Upper lobe of right lung (tissue), 1 donor: ENCODE data around the gene MACC1. TPM values are rescaled to one million over a fixed set of nuclear protein-coding genes. Genes with fewer than 3 reads are reported as not detected.
A peak's percentile ranks its signal among the peaks of the same experiment; 100 is the strongest.

Experiments used
- ATAC-seq: fragments of 200-7000 bp; cut with Tn5 transposase; one replicate; pipeline ENCODE4 v1.9.1; 2020; ENCODE audit warnings: mild to moderate bottlenecking, moderate library complexity
- DNase-seq: peaks from one replicate; pipeline ENCODE4 v3.0.0-alpha.2; 2020
- H3K27ac ChIP-seq: fragments of 200-600 bp; one replicate; pipeline ENCODE4 v1.8.0; 2022
- H3K27me3 ChIP-seq: fragments of 200-600 bp; one replicate; pipeline ENCODE4 v1.8.0; 2022; ENCODE audit warnings: mild to moderate bottlenecking
- H3K36me3 ChIP-seq: fragments of 200-600 bp; one replicate; pipeline ENCODE4 v1.8.0; 2022
- H3K4me1 ChIP-seq: fragments of 200-600 bp; one replicate; pipeline ENCODE4 v1.8.0; 2022
- H3K4me3 ChIP-seq: fragments of 200-600 bp; one replicate; pipeline ENCODE4 v1.8.0; 2022; ENCODE audit warnings: mild to moderate bottlenecking
- H3K9me3 ChIP-seq: fragments of 200-600 bp; one replicate; pipeline ENCODE4 v1.8.0; 2022
- CTCF ChIP-seq: fragments of 200-600 bp; IDR thresholded peaks from one replicate; pipeline ENCODE4 v1.8.0; 2022; ENCODE audit warnings: antibody characterized with exemption
- intact Hi-C: fragments of 100-400 bp; cut with DNase I; formaldehyde crosslinking; loops from one replicate; pipeline ENCODE4 v1.11.0; 2022
- total RNA-seq: library from RNA; stranded (reverse); fragmentation: NEBNext Ultra II Directional; extraction: Animal tissue kit (Norgen Biotek cat#: 25700); gene quantifications from one replicate; pipeline ENCODE4 v1.2.1, GENCODE V29; 2021
- donor health status: DM: no; HTN: yes; CAD: no; lungs with severe emphysema.

The MACC1 gene
- total RNA-seq, 1 donor from 2014 or later, result 22.1 TPM

GRCh38 chr7:20229081-20229480 is 11.9 kb upstream of the MACC1 start:
- no peak for ATAC-seq
- DNase-seq, result no peak
- no peaks in the 10 kb centered on the region for H3K27me3 ChIP-seq
- no peaks in the 10 kb centered on the region for H3K9me3 ChIP-seq
- no peak for TF ChIP-seq CTCF
- H3K4me1 ChIP-seq, result no peaks in the 10 kb centered on the region
- H3K4me3 ChIP-seq, result no peak overlapping the region
- no peaks in the 10 kb centered on the region for H3K36me3 ChIP-seq
- intact Hi-C loops, result no loop called here
- H3K27ac ChIP-seq, result no peak overlapping the region

- no peak for TF ChIP-seq CTCF
- no peak overlapping the region for H3K27ac ChIP-seq
- no peaks in the 10 kb centered on the region for H3K27me3 ChIP-seq
- intact Hi-C loops, result no loop called here
- DNase-seq (no peak), ATAC-seq (peak; percentile 42)
- no peak overlapping the region for H3K4me3 ChIP-seq
- H3K9me3 ChIP-seq, result no peaks in the 10 kb centered on the region
- H3K4me1 ChIP-seq, result no peaks in the 10 kb centered on the region
- H3K36me3 ChIP-seq, result no peaks in the 10 kb centered on the region
Observed at GRCh38 chr7:20228654-20229053, 11.5 kb upstream of the MACC1 start.

- TF ChIP-seq CTCF, result no peak
- Histone ChIP-seq H3K27me3 (no peaks in the 10 kb centered on the region), H3K27ac (no peak overlapping the region), H3K4me1 (no peaks in the 10 kb centered on the region), H3K36me3 (no peaks in the 10 kb centered on the region), H3K4me3 (no peak overlapping the region), H3K9me3 (no peaks in the 10 kb centered on the region)
- no peak for DNase-seq
- no peak for ATAC-seq
- intact Hi-C loops, result no loop called here
Observed at GRCh38 chr7:20227291-20227795, 10.2 kb upstream of the MACC1 start.

- H3K9me3 ChIP-seq, result no peaks in the 10 kb centered on the region
- TF ChIP-seq CTCF, result no peak
- H3K4me3 ChIP-seq, result no peak overlapping the region
- intact Hi-C loops, result no loop called here
- no peak overlapping the region for H3K27ac ChIP-seq
- H3K4me1 ChIP-seq, result no peaks in the 10 kb centered on the region
- H3K27me3 ChIP-seq, result no peaks in the 10 kb centered on the region
- no peaks in the 10 kb centered on the region for H3K36me3 ChIP-seq
- ATAC-seq (no peak), DNase-seq (no peak)
Observed at GRCh38 chr7:20226860-20227259, 9.7 kb upstream of the MACC1 start.

- intact Hi-C loops, result no loop called here
- ATAC-seq (no peak), DNase-seq (no peak)
Observed at GRCh38 chr7:20225384-20225783, 8.2 kb upstream of the MACC1 start.

More at GRCh38 chr7:20225384-20225783, 8.2 kb upstream of the MACC1 start:
- Histone ChIP-seq H3K27ac (no peak overlapping the region), H3K4me1 (peaks cover 6% of the 10 kb centered on the region), H3K4me3 (no peak overlapping the region), H3K9me3 (no peaks in the 10 kb centered on the region), H3K36me3 (no peaks in the 10 kb centered on the region), H3K27me3 (no peaks in the 10 kb centered on the region)
- no peak for TF ChIP-seq CTCF
